Calu3 (cell line): ENCODE measurements around the gene KLRC4. TPM values are rescaled to one million over a fixed set of nuclear protein-coding genes. Genes with fewer than 3 reads are reported as not detected.

ENCODE experiments used
- Bru-seq: library from RNA; stranded (reverse); fragments of 400-500 nt; gene quantifications from one replicate; lab custom pipeline; 2021; lab: Mats Ljungman, UMichigan
- BruChase-seq, 2 experiments: library from RNA; stranded (reverse); fragments of 400-500 nt; gene quantifications; one replicate each; lab custom pipeline; 2021; lab: Mats Ljungman, UMichigan
- BruUV-seq: library from RNA; stranded (reverse); fragments of 400-500 nt; replicated peaks from 2 replicates; lab custom pipeline; 2021; lab: Mats Ljungman, UMichigan
- CTCF ChIA-PET: fragments of 300-600 bp; sonication (Branson Sonifier 250); formaldehyde crosslinking; loops from one replicate; lab custom pipeline; 2022; ENCODE audit warnings: antibody characterized with exemption; lab: Charles Lee
- DNase-seq: peaks from one replicate; pipeline ENCODE4 v3.0.0; 2022
- H3K27ac Mint-ChIP-seq: one replicate; pipeline ENCODE4 v1.8.0; 2022; ENCODE audit warnings: mixed read lengths; ENCODE audit not compliant: unreplicated experiment
- H3K27me3 Mint-ChIP-seq: one replicate; pipeline ENCODE4 v1.8.0; 2022; ENCODE audit warnings: mixed read lengths; ENCODE audit not compliant: unreplicated experiment
- H3K36me3 Mint-ChIP-seq: one replicate; pipeline ENCODE4 v1.8.0; 2022; ENCODE audit warnings: mild to moderate bottlenecking, moderate library complexity, mixed read lengths; ENCODE audit not compliant: insufficient read depth, unreplicated experiment
- H3K4me1 Mint-ChIP-seq: one replicate; pipeline ENCODE4 v1.8.0; 2022; ENCODE audit warnings: mild to moderate bottlenecking, low read depth, mixed read lengths; ENCODE audit not compliant: unreplicated experiment
- H3K4me3 Mint-ChIP-seq: one replicate; pipeline ENCODE4 v1.8.0; 2022; ENCODE audit warnings: mild to moderate bottlenecking, low read depth, moderate library complexity, mixed read lengths; ENCODE audit not compliant: unreplicated experiment
- H3K9me3 Mint-ChIP-seq: one replicate; pipeline ENCODE4 v1.8.0; 2022; ENCODE audit warnings: low read depth, mixed read lengths; ENCODE audit not compliant: unreplicated experiment
- CTCF ChIP-seq: fragments of 200-600 bp; IDR thresholded peaks from one replicate; pipeline ENCODE4 v1.8.0; 2022; ENCODE audit warnings: antibody characterized with exemption; ENCODE audit not compliant: unreplicated experiment
- intact Hi-C: fragments of 100-400 bp; cut with micrococcal nuclease; formaldehyde crosslinking; loops from one replicate; pipeline ENCODE4 v1.10.0; 2022; ENCODE audit not compliant: unreplicated experiment
- long read RNA-seq: library from polyadenylated mRNA; stranded (forward); transcript quantifications from one replicate; pipeline ENCODE4 v2.0.0, GENCODE V29; 2022
- total RNA-seq: library from RNA; stranded (reverse); gene quantifications from 2 replicates; pipeline ENCODE4 v1.2.3, GENCODE V29; 2022

Gene KLRC4
- total RNA-seq: not detected in 2 replicates
- percentile 33 among the genes with signal in this experiment for Bru-seq, nascent RNA
- BruChase-seq, experiment 1, labeled RNA remaining after a 6-hour chase: not detected
- percentile 14 among the genes with signal in this experiment for BruChase-seq, experiment 2, labeled RNA remaining after a 2-hour chase
- long read RNA-seq: 0 reads

GRCh38 chr12:10409392-10409791, at the start of gene KLRC4:
KLRC4 (minus strand) TSS chr12:10409757; CDS start chr12:10409575, 182 bp downstream.
- BruUV-seq: no TSS peak
- TF ChIP-seq CTCF: no peak

GRCh38 chr12:10457760-10458159, 48.2 kb upstream of the KLRC4 start:
- H3K27ac Mint-ChIP-seq: no peak overlapping the region
- no peak for DNase-seq
- BruUV-seq: no TSS peak
- no peaks in the 10 kb centered on the region for H3K4me1 Mint-ChIP-seq
- H3K36me3 Mint-ChIP-seq: no peaks in the 10 kb centered on the region
- TF ChIP-seq CTCF: no peak
- no peaks in the 10 kb centered on the region for H3K27me3 Mint-ChIP-seq
- CTCF ChIA-PET: no interaction called here
- peaks cover 5% of the 10 kb centered on the region for H3K9me3 Mint-ChIP-seq
- intact Hi-C loops: no loop called here
- H3K4me3 Mint-ChIP-seq: no peak overlapping the region

More at GRCh38 chr12:10409392-10409791, at the start of gene KLRC4:
- CTCF ChIA-PET: no interaction called here
- no peaks in the 10 kb centered on the region for H3K9me3 Mint-ChIP-seq
- H3K27ac Mint-ChIP-seq: no peak within 1 kb of the TSS
- intact Hi-C loops: no loop called here
- H3K4me1 Mint-ChIP-seq: no peaks in the 10 kb centered on the region
- DNase-seq: no peak
- H3K36me3 Mint-ChIP-seq: no peaks in the 10 kb centered on the region
- no peak within 1 kb of the TSS for H3K4me3 Mint-ChIP-seq
- no peaks in the 10 kb centered on the region for H3K27me3 Mint-ChIP-seq

GRCh38 chr12:10456856-10457255, 47.3 kb upstream of the KLRC4 start:
- intact Hi-C loops: no loop called here
- BruUV-seq: no TSS peak

GRCh38 chr12:10455766-10456165, 46.2 kb upstream of the KLRC4 start:
- Mint-ChIP-seq H3K36me3 (no peaks in the 10 kb centered on the region), H3K4me3 (no peak overlapping the region), H3K9me3 (no peaks in the 10 kb centered on the region), H3K4me1 (no peaks in the 10 kb centered on the region), H3K27ac (no peak overlapping the region), H3K27me3 (no peaks in the 10 kb centered on the region)
- CTCF ChIA-PET: no interaction called here
- no peak for DNase-seq
- no TSS peak for BruUV-seq
- TF ChIP-seq CTCF: no peak
- intact Hi-C loops: no loop called here

More at GRCh38 chr12:10456856-10457255, 47.3 kb upstream of the KLRC4 start:
- no peak for DNase-seq
- H3K4me1 Mint-ChIP-seq: no peaks in the 10 kb centered on the region
- no peaks in the 10 kb centered on the region for H3K36me3 Mint-ChIP-seq
- no peak overlapping the region for H3K27ac Mint-ChIP-seq
- CTCF ChIA-PET: no interaction called here
- no peak for TF ChIP-seq CTCF
- no peak overlapping the region for H3K4me3 Mint-ChIP-seq
- H3K9me3 Mint-ChIP-seq: peaks cover 2% of the 10 kb centered on the region
- H3K27me3 Mint-ChIP-seq: no peaks in the 10 kb centered on the region
